ENCODE data around the gene HNMT.

DNA sequence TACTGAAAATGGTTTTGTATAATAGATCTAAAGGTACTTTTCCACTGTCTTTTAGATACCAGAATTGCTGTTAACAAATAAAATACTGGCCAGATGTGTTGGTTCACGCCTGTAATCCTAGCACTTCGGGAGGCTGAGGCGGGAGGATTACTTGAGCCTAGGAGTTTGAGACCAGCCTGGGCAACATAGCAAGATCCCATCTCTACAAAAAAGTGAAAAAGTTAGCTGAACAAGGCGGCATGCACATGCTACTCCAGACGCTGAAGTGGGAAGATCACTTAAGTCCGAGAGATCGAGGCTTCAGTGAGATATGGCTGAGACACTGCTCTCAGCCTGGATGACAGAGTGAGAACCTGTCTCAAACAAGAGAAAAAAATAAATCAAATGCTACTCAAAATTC, 2.8 kb downstream of the HNMT start:
- TF ChIP-seq CTCF (IDR thresholded peaks at IDR 0.05) (no peak), POLR2A (IDR thresholded peaks at IDR 0.05) (no peak)
